ENCODE results near the gene PLEKHM3.

DNA sequence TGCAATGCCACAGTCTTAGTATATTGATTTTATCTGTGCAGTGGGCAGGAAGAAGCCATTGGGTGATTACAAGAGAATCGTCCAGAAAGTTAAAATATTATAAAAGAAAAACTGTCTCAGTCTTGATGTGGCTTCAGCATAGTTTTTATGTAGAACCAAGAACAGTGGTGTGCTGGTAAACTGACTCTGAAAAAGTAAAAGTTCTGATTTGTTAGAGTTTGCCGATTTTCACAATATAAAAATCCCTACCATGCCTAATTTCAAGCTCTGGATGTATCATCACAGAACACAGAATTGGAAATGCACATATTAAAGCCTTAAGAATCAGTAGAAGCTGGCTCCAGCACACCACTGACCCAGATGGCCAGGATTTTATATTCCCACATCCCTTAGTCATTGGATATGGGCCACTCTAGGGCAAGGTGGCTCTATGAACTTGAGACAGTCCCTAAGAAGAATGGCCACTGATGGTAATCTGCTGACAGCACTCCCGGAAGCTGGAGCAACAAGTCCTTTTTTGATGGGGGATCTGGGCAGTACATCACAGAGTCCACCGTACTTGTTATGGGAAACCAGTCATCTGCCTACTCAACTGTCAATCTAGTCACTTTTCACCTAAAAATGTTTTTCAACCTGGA, 9.3 kb upstream of the PLEKHM3 start:
- TF ChIP-seq, protein P1, sequence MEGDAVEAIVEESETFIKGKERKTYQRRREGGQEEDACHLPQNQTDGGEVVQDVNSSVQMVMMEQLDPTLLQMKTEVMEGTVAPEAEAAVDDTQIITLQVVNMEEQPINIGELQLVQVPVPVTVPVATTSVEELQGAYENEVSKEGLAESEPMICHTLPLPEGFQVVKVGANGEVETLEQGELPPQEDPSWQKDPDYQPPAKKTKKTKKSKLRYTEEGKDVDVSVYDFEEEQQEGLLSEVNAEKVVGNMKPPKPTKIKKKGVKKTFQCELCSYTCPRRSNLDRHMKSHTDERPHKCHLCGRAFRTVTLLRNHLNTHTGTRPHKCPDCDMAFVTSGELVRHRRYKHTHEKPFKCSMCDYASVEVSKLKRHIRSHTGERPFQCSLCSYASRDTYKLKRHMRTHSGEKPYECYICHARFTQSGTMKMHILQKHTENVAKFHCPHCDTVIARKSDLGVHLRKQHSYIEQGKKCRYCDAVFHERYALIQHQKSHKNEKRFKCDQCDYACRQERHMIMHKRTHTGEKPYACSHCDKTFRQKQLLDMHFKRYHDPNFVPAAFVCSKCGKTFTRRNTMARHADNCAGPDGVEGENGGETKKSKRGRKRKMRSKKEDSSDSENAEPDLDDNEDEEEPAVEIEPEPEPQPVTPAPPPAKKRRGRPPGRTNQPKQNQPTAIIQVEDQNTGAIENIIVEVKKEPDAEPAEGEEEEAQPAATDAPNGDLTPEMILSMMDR (conservative IDR thresholded peaks at IDR 0.05; ENCODE audit: low read depth, low read length): no peak
- no peak for TF ChIP-seq EZH2 (IDR thresholded peaks at IDR 0.05; ENCODE audit: borderline replicate concordance, low read depth, low read length, poor library complexity, severe bottlenecking)

Data from A673 (cell line).